ENCODE data around the gene LYRM7.
"Not testable (repeated sequence)": the region's sequence is repeated elsewhere in the genome, so short reads cannot be mapped to it uniquely, and the experiment has no call there.

Gene LYRM7

DNA sequence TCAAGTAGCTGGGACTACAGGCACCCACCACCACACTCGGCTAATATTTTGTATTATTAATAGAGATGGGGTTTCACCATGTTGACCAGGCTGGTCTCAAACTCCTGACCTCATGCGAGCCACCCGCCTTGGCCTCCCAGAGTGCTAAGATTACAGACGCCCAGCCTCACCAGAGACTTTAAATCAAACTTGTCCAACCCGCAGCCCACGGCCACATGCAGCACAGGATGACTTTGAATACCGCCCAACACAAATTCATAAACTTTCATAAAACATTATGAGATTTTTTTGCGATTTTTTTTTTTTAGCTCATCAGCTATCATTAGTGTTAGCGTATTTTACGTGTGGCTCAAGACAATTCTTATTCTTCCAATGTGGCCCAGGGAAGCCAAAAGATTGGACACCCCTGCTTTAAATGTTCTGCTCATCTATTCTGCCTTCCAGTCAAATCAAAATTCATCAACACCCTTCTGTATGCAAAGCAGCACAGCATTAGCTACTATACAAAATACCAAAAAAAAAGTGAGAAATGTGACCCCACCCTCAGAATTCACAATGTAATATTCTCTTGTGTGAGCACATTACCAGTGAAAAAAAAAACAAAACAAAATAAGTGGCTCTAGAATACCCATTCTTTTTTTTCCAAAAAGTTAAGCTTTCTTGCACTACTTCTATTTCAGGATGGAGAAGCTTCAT is 50.4 kb downstream of the LYRM7 start:
- no peak for DNase-seq (ENCODE audit: low spot score)

DNA sequence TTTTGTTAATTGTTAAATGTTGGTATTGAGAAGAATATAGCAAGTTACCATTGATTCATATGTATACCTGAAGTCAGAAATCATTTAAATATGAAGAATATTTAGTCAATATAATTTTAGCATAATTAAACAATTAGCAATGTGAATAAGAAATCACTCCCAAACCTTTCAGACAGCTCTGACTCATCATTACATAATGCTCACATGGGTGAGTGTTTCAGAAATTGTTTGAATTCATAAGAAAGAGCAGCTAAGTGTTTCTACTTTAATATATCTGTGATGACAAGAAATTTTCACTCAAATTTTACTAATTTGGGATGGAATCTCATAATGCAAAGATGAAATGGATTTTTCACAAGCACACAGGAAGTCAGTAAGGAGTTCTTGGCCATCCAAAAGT is 51.1 kb downstream of the LYRM7 start:
- DNase-seq (ENCODE audit: low spot score): no peak

DNA sequence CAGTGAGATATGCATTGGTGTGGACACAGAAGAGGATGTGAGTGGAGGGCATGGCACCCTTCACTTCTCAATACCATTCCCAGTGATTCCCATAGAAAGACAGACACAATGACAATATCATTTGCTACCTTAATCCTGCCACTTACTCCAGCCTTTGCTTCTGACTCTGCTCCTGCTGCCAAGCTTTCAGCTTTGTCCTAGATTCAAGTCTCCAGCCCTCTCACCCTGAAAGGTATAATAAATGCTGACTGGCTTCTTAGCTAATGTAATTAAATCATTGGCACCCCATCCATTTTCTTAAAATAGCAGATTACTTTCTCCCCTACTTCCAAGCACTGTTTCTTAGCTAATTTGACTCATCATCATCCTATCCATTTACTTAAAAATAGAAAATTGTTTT is 52.0 kb downstream of the LYRM7 start:
- DNase-seq (ENCODE audit: low spot score): no peak

DNA sequence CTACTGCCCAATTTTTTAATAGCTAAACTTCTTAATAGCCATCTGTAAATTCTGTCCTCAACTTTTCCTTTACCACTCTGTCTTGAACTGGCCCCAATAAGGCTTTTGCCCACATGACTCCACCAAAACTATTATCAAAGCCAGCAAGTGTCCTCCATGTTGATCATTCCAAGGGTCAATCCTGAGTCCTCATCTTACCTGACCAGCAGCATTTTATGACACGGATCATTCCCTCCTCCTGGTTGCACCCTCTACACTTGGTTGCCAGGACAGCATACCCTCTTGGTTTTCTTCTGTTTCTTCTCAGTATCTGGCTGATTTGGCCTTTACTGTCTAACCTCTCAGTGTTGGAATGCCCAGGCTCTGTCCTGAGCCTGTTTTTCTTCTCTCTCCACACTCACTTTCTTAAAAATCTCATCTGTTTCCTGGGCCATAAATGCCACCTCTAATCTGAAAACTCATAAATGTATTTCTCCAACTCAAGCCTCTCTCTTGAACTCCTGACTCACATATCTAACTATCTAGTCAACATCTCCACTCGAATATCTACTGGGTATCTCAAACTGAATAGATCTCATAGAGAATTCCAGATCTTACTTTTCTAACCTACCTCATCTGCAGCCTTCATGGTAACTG is 53.1 kb downstream of the LYRM7 start:
- no peak for DNase-seq (ENCODE audit: low spot score)

DNA sequence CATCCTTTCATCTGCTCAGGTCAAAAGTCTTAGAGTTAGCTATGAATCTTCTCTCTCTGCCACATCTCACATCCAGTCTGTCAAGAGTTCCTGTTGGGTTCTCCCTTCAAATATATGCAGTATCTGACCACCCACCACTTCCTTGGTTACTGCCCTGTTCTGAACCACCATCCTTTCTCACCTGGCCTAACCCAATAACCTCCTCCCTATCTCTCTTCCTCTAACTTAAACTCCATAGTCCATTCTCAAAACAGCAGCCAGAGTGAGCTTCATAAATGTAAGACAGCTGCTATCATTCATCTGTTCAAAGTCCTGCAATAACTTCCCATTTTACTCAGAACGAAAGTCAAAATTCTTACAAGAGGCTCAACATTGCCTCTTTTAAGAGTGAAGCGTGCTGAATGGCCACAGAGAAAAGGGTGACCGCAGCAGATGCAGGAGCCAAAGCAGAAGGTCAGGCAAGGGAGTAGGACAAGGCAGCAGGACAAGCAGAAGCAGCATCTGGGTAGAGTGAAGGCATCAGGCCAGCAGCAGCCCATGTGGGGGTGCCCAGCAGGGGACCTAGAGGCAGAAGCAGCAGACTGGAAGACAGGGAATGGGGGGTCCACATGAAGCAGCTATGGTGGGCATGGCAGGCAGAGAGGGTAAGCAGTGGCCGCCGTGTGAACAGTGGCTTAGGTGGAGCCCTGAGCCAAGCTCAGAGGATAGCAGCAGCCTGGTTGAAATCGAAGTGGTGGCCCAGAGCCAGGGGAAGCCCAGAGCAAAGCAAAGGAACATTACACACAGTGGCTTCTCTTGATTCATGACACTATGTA is 53.9 kb downstream of the LYRM7 start:
- no peak for DNase-seq (ENCODE audit: low spot score)

DNA sequence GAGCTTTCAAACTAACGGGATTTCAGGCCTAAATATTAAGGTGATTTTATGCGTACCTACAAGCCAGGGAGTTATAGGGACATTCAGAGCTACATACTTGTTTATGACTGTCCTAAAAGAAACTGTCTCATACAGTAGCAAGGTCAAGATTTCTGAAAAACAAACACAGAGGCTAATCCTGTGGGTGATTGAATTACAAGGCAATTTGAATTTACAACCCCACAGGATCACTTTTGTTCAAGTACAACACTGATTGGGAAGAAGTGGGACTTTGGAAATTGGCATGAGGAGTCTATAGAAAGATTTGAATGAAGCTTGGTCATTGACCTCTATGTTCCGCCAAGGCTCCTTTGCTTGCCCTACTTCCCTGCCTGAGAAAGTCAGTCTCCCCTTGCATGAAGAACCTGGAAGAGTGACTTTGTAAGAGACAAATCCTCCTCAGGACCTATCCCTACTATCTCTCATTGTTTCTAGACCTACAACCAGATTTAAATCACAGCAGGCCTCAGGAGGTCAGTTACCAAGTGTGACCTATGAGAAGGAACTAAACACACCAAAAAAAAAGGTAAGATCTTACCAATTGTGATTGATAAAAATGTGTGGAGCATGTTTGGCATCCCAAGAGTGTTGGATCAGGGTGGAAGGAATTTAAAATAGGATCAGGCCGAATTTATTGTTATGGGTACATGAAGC is 54.7 kb downstream of the LYRM7 start:
- DNase-seq (ENCODE audit: low spot score): no peak

DNA sequence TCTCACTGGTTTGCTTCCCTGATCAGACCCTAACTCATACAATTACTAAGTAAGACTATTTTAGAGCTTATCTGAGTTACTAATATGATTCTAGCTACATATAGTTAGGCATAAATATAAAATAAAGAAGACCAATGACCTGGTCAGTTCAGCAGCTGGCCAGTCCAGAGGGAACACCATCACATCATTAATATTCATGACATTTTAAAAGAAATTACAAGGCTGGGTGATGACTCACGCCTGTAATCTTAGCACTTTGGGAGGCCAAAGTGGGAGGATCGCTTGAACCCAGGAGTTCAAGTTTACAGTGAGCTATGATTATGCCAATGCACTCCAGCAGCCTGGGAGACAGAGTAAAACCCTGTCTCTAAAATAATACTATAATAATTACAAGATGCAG is 56.2 kb downstream of the LYRM7 start:
- DNase-seq (ENCODE audit: low spot score): no peak

DNA sequence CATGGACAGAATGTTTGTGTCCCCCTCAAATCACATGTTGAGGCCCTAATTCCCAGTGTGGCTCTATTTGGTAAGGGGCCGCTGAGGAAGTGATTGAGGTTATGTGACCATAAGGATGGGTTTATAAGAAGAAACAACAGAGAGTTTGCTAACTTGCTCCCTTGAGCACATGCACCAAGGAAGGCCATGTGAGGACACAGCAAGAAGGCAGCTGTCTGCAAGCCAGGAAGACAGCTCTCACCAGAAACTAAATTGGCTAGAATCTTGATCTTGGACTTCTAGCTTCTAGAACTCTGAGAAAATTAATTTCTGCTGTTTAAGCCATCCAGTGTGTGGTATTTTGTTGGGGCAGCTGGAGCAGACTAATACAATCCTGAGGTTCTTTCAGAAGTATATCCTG is 57.9 kb downstream of the LYRM7 start:
- DNase-seq (ENCODE audit: low spot score): no peak

DNA sequence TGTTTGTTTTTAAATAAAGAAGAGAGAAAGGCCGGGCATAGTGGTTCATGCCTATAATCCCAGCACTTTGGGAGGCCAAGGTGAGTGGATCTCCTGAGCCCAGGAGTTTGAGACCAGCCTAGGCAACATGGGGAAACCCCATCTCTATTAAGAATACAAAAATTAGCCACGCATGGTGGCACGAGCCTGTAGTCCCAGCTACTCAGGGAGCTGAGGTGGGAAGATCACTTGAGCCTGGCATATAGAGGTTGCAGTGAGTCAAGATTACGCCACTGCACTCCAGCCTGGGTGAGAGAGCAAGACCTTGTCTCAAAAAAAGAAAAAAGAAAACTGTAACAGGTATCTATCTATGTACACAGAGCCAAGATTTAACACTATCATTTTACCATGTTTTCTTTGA is 58.9 kb downstream of the LYRM7 start:
- no peak for DNase-seq (ENCODE audit: low spot score)

DNA sequence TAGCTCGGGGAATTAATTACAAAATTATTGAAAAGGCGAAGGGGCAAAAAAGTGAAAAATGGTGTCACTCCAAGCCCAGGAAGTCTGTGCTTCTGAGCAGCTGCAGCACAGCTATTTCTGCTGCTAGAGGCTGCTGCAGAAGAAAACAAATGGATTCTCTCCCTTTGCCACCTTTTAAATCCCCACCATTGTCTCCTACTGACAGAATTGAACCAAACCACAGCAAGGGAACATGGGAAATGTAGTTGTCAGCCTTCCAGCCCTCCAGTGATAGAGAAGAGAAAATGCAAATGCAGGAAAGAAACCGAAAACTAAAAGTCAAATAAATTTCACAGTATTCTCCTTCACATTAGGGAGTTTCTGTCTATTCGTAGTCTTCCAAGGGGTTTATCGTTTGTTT is 59.7 kb downstream of the LYRM7 start:
- DNase-seq (ENCODE audit: low spot score): peak; percentile 8

DNA sequence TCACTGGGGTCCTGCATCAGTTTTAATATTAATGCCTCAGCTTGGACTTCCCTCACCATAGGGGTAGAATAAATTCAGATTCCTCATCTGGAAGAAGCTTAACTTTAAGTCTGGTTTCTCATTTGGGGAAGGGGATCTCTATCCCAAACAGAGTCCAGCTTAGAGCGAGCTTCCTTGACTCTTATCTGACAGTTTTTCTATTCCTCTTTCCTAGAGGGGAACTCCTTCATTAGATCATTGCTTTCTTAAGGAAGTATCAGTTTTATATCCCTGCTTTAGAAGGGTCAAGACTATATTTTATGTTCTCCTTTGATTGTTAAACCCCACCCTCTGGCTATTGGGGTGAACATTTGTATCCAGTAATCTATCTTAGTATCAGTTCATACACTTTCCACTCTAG is 68.9 kb downstream of the LYRM7 start:
- DNase-seq (ENCODE audit: low spot score): no peak

DNA sequence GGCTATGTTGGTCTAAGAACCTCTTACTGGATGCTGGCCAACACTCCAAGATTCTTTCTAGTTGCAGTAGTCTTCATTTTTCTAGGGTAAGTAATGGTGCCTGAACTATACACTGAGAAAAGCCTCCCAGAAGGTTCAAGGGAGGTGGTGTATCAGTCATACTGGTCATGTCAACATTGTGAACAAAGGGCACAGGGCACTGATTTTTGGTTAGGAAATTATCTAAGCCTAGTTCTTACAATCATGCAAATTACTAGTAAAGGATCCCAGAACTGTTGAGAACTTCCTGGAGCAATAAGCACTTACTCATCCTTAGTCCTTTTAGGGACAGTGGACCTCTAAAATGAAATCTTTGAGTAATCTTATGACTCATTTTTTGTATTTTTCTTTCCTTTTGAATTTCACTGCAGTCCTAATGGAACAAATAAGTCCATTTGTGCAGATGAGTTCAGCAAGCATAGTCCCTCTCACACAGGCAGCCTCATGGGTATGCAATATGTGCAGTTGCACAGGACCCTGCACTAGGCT is 72.0 kb downstream of the LYRM7 start:
- DNase-seq (ENCODE audit: low spot score): no peak

DNA sequence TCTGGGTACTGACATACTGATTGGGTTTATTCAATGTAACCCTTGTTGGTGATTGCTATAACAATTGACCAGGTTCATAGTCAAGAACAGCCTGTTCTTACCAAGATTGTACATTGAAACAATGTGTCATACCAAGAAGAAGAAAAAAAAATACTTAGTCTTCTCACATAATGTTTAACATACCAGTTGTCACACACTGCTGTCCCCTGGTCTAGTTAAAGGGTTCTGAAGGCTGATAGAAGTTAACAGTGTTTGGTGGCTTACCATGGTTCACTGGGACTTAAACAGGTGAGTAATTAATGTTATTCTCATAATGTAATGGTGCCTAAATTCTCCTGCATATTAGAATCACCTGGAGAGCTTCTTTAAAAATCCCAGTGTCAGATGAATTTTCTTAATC is 74.6 kb downstream of the LYRM7 start:
- no peak for DNase-seq (ENCODE audit: low spot score)

DNA sequence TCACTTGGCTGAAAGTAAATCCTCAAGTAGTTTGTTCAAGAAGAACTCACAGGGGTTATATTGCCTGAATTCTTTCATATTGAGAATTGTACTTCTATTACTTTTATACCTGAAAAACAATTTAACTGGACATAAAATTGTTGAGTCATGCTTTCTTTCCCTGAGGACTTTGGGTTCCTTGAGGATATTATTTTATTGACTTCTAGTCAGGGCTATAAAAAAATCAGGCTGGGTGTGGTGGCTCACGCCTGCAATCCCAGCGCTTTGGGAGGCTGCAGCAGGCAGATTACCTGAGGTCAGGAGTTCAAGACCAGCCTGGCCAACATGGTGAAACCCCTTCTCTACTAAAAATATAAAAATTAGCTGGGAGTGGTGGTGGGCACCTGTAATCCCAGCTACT is 75.2 kb downstream of the LYRM7 start:
- DNase-seq (ENCODE audit: low spot score): no peak

DNA sequence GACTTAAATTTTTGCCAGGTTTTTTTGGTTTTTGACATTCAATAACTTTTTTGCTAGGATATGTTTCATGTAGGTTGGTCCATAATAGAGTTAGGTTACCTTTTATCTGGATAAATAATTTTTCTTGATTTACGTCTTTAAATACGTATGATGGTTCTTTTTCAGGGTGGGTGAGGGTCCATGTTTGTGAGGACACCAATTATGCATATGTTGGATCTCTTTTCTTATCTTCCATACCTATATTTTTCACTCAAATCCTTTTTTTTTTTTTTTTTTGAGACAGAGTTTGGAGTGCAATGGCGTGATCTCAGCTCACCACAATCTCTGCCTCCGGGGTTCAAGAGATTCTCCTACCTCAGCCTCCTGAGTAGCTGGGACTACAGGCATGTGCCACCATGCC is 75.8 kb downstream of the LYRM7 start:
- no peak for DNase-seq (ENCODE audit: low spot score)

DNA sequence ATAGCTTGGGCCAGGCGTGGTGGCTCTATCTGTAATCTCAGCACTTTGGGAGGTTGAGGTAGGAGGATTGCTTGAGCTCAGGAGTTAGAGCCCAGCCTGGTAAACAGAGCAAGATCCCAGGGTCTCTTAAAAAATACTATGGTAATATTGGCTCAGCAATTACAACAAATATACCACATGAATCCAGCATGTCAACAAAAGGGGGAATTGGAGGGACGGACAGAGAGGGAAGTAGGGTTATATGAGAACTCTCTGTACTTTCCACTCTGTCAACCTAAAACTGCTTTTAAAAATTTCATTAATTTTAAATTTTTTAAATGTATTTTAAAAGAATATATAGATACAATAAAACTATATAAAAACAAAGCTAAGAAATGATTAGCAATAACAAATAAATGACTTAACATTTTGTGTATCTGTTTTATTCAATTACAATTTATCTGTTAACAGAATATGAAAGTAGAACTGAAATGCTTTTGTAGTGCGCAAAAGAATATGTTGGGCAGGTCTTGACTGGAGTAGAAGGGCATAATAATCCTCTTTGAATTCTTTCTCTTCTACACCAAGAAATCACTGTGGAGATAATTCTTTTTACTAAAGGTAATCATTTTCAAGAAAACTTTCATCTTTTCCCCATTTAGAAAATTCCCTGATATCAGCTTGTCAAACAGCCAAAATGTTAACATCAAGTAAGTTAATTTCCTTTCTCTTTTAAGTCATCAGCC is 80.2 kb downstream of the LYRM7 start:
- DNase-seq (ENCODE audit: low spot score): no peak

DNA sequence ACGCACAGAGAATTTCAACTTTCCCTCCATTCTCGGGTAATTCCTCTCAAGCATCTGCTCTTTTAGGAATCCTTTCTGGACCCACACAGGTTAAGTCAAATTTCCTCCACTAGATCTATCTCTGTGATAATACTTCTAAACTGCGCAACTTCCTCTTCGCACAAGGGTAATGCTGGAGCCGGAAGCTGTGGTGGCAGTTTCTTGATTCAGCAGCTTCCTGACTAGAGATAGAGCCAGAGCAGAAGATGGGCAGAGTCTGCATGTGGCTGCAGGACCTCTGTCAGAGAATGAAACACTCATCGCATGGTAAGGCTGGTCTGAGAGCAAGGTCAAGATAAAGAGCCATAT is 82.1 kb downstream of the LYRM7 start:
- no peak for DNase-seq (ENCODE audit: low spot score)

DNA sequence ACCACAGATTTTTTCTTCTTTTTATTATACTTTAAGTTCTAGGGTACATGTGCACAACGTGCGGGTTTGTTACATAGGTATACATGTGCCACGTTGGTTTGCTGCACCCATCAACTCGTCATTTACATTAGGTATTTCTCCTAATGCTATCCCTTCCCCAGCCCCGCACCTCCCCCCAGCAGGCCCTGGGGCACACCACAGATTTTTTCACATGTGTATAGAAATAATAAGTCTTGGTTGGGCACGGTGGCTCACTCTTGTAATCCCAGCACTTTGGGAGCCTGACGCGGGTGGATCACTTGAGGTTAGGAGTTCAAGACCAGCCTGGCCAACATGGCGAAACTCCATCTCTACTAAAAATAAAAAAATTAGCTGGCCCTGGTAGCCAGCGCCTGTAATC is 83.3 kb downstream of the LYRM7 start:
- DNase-seq (ENCODE audit: low spot score): not testable (repeated sequence)

DNA sequence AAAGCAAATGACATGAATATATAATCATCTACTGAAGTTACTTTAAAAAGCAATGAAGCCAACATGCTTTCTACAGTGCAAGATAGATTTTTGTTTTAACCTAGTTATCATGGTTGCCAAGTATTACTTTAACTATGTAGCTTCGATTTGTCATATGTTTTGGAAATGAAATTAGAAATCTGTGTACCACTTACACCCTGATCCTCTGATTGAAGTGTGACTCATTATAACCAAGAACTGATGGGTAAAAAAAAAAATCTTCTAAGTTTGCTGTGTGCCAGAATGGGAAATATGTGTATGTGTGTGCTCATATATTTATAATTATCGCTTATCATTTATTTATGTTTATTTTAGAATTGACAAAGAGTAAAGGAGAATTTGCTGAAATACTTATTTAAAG is 84.0 kb downstream of the LYRM7 start:
- no peak for DNase-seq (ENCODE audit: low spot score)

All from SW480 (cell line).